Measurements from ENCODE around the gene TANK.
"Not testable (repeated sequence)": the region's sequence is repeated elsewhere in the genome, so short reads cannot be mapped to it uniquely, and the experiment has no call there.

The TANK gene

GRCh38 chr2:161282311-161282644, 122.0 kb downstream of the TANK start:
- not testable (repeated sequence) for H3K36me3 ChIP-seq (ENCODE audit: low read length); H3K79me2 ChIP-seq (ENCODE audit: insufficient read depth, low read length); H3K9me3 ChIP-seq (ENCODE audit: insufficient read depth, low read length); H3K9ac ChIP-seq (ENCODE audit: low read length); H3K27ac ChIP-seq (ENCODE audit: low read depth, low read length); H3K4me2 ChIP-seq (ENCODE audit: low read depth, low read length, poor library complexity, severe bottlenecking); H3K4me3 ChIP-seq (ENCODE audit: insufficient read depth, low read length, poor library complexity, severe bottlenecking); H4K20me1 ChIP-seq (ENCODE audit: low read depth, low read length); H3K9me2 ChIP-seq (replicated peaks; ENCODE audit: insufficient read depth, low read length); H3F3A ChIP-seq (ENCODE audit: insufficient read depth); H2AFZ ChIP-seq (ENCODE audit: low read depth, low read length, severe bottlenecking); H3K27me3 ChIP-seq (ENCODE audit: low read length)

GRCh38 chr2:161283926-161284325, 123.7 kb downstream of the TANK start:
- no peaks in the 10 kb centered on the region for H4K20me1 ChIP-seq (ENCODE audit: low read depth, low read length)
- no peak overlapping the region for H2AFZ ChIP-seq (ENCODE audit: low read depth, low read length, severe bottlenecking)
- no peaks in the 10 kb centered on the region for H3K27me3 ChIP-seq (ENCODE audit: low read length)
- no peak overlapping the region for H3K4me2 ChIP-seq (ENCODE audit: low read depth, low read length, poor library complexity, severe bottlenecking)
- no peak overlapping the region for H3K4me3 ChIP-seq (ENCODE audit: insufficient read depth, low read length, poor library complexity, severe bottlenecking)
- no peak overlapping the region for H3K9ac ChIP-seq (ENCODE audit: low read length)
- H3K9me2 ChIP-seq (replicated peaks; ENCODE audit: insufficient read depth, low read length) = no peaks in the 10 kb centered on the region
- no peak for TF ChIP-seq EZH2phosphoT487 (conservative IDR thresholded peaks at IDR 0.05; ENCODE audit: low read length)
- no peak for TF ChIP-seq CTCF (IDR thresholded peaks at IDR 0.05; ENCODE audit: insufficient read depth, low read length, poor library complexity, severe bottlenecking)
- H3F3A ChIP-seq (ENCODE audit: insufficient read depth) = no peaks in the 10 kb centered on the region
- H3K27ac ChIP-seq (ENCODE audit: low read depth, low read length) = no peak overlapping the region
- H3K79me2 ChIP-seq (ENCODE audit: insufficient read depth, low read length) = no peaks in the 10 kb centered on the region
- H3K36me3 ChIP-seq (ENCODE audit: low read length) = no peaks in the 10 kb centered on the region
- no peaks in the 10 kb centered on the region for H3K9me3 ChIP-seq (ENCODE audit: insufficient read depth, low read length)

Data from SU-DHL-6 (cell line).